Measurements from ENCODE around the gene ETV3.
A peak's percentile ranks its signal among the peaks of the same experiment; 100 is the strongest.

The ETV3 gene

GRCh38 chr1:157134442-157134841 lies 3.8 kb downstream of the ETV3 start:
- DNase-seq, result no peak
- Histone ChIP-seq H3K4me2 (ENCODE audit: low read length) (no peak overlapping the region), H4K5ac (ENCODE audit: low read length) (no peak overlapping the region), H3K18ac (ENCODE audit: low read length) (no peak overlapping the region), H2AK5ac (ENCODE audit: low read length) (no peak overlapping the region), H3K4me1 (ENCODE audit: control insufficient read depth, low read depth, low read length) (peaks cover 7% of the 10 kb centered on the region), H3K23ac (ENCODE audit: low read length) (no peak overlapping the region), H3K79me1 (ENCODE audit: low read length) (peaks cover 13% of the 10 kb centered on the region), H3K4ac (ENCODE audit: low read depth, low read length) (no peak overlapping the region), H3K79me2 (ENCODE audit: control insufficient read depth, insufficient read depth, low read length) (peaks cover 32% of the 10 kb centered on the region), H3K4me3 (ENCODE audit: low read length) (no peak overlapping the region), H3K56ac (ENCODE audit: low read length) (no peak overlapping the region), H4K8ac (ENCODE audit: low read depth, low read length) (no peak overlapping the region), H3K36me3 (ENCODE audit: control insufficient read depth, insufficient read depth, low read length) (peaks cover 10% of the 10 kb centered on the region), H2BK15ac (replicated peaks; ENCODE audit: low read depth) (no peak overlapping the region), H3K27me3 (ENCODE audit: insufficient read depth, low read length, poor library complexity) (no peaks in the 10 kb centered on the region), H2BK120ac (ENCODE audit: low read depth, low read length) (no peak overlapping the region), H2BK5ac (ENCODE audit: low read length) (no peak overlapping the region), H3K9ac (ENCODE audit: low read length) (no peak overlapping the region), H3K27ac (ENCODE audit: low read depth, low read length) (no peak overlapping the region)
- WGBS (ENCODE audit: extremely low coverage, insufficient coverage, low lambda C conversion rate), result 100% methylated on average over 1 of the region's 4 CpGs

- no peak overlapping the region for H2BK5ac ChIP-seq (ENCODE audit: low read length)
- H3K36me3 ChIP-seq (ENCODE audit: control insufficient read depth, insufficient read depth, low read length), result peaks cover 10% of the 10 kb centered on the region
- no peak overlapping the region for H4K8ac ChIP-seq (ENCODE audit: low read depth, low read length)
- H2AK5ac ChIP-seq (ENCODE audit: low read length), result no peak overlapping the region
- H3K4ac ChIP-seq (ENCODE audit: low read depth, low read length), result no peak overlapping the region
- no peak overlapping the region for H3K4me2 ChIP-seq (ENCODE audit: low read length)
- no CpG with 5 or more reads among the region's 2 CpGs for WGBS (ENCODE audit: extremely low coverage, insufficient coverage, low lambda C conversion rate)
- H4K5ac ChIP-seq (ENCODE audit: low read length), result no peak overlapping the region
- H3K4me1 ChIP-seq (ENCODE audit: control insufficient read depth, low read depth, low read length), result peaks cover 2% of the 10 kb centered on the region
- H3K27ac ChIP-seq (ENCODE audit: low read depth, low read length), result no peak overlapping the region
- no peak overlapping the region for H3K56ac ChIP-seq (ENCODE audit: low read length)
- no peak overlapping the region for H3K9ac ChIP-seq (ENCODE audit: low read length)
- H2BK120ac ChIP-seq (ENCODE audit: low read depth, low read length), result no peak overlapping the region
- no peaks in the 10 kb centered on the region for H3K27me3 ChIP-seq (ENCODE audit: insufficient read depth, low read length, poor library complexity)
- no peak overlapping the region for H2BK15ac ChIP-seq (replicated peaks; ENCODE audit: low read depth)
- DNase-seq, result no peak
- peaks cover 32% of the 10 kb centered on the region for H3K79me2 ChIP-seq (ENCODE audit: control insufficient read depth, insufficient read depth, low read length)
- H3K4me3 ChIP-seq (ENCODE audit: low read length), result no peak overlapping the region
- no peak overlapping the region for H3K23ac ChIP-seq (ENCODE audit: low read length)
- peaks cover 13% of the 10 kb centered on the region for H3K79me1 ChIP-seq (ENCODE audit: low read length)
- H3K18ac ChIP-seq (ENCODE audit: low read length), result no peak overlapping the region
These were observed 4.8 kb downstream of the ETV3 start for GRCh38 chr1:157133426-157133825.

GRCh38 chr1:157132616-157133167 lies 5.5 kb downstream of the ETV3 start:
- Histone ChIP-seq H3K4me1 (ENCODE audit: control insufficient read depth, low read depth, low read length) (peaks cover 2% of the 10 kb centered on the region), H3K56ac (ENCODE audit: low read length) (no peak overlapping the region), H3K4ac (ENCODE audit: low read depth, low read length) (no peak overlapping the region), H3K79me2 (ENCODE audit: control insufficient read depth, insufficient read depth, low read length) (peaks cover 32% of the 10 kb centered on the region), H3K27me3 (ENCODE audit: insufficient read depth, low read length, poor library complexity) (no peaks in the 10 kb centered on the region), H3K4me2 (ENCODE audit: low read length) (no peak overlapping the region), H3K36me3 (ENCODE audit: control insufficient read depth, insufficient read depth, low read length) (peaks cover 10% of the 10 kb centered on the region), H3K23ac (ENCODE audit: low read length) (no peak overlapping the region), H3K18ac (ENCODE audit: low read length) (no peak overlapping the region), H2BK15ac (replicated peaks; ENCODE audit: low read depth) (no peak overlapping the region), H2AK5ac (ENCODE audit: low read length) (no peak overlapping the region), H4K8ac (ENCODE audit: low read depth, low read length) (no peak overlapping the region), H3K4me3 (ENCODE audit: low read length) (no peak overlapping the region), H4K5ac (ENCODE audit: low read length) (no peak overlapping the region), H2BK5ac (ENCODE audit: low read length) (no peak overlapping the region), H3K27ac (ENCODE audit: low read depth, low read length) (no peak overlapping the region), H3K9ac (ENCODE audit: low read length) (no peak overlapping the region), H2BK120ac (ENCODE audit: low read depth, low read length) (no peak overlapping the region), H3K79me1 (ENCODE audit: low read length) (peaks cover 12% of the 10 kb centered on the region)
- peak; percentile 42 for DNase-seq
- WGBS (ENCODE audit: extremely low coverage, insufficient coverage, low lambda C conversion rate), result no CpG with 5 or more reads among the region's 2 CpGs

GRCh38 chr1:157132111-157132510 lies 6.1 kb downstream of the ETV3 start:
- no CpG with 5 or more reads among the region's 5 CpGs for WGBS (ENCODE audit: extremely low coverage, insufficient coverage, low lambda C conversion rate)
- peak overlapping the region; percentile 62 for H3K27ac ChIP-seq (ENCODE audit: low read depth, low read length)

GRCh38 chr1:157131281-157131680 lies 6.9 kb downstream of the ETV3 start:
- Histone ChIP-seq H4K5ac (ENCODE audit: low read length) (no peak overlapping the region), H3K9ac (ENCODE audit: low read length) (no peak overlapping the region), H3K4me3 (ENCODE audit: low read length) (no peak overlapping the region), H2BK15ac (replicated peaks; ENCODE audit: low read depth) (no peak overlapping the region), H3K23ac (ENCODE audit: low read length) (no peak overlapping the region), H3K4me1 (ENCODE audit: control insufficient read depth, low read depth, low read length) (no peaks in the 10 kb centered on the region), H3K36me3 (ENCODE audit: control insufficient read depth, insufficient read depth, low read length) (peaks cover 10% of the 10 kb centered on the region), H2BK120ac (ENCODE audit: low read depth, low read length) (no peak overlapping the region), H3K79me2 (ENCODE audit: control insufficient read depth, insufficient read depth, low read length) (peaks cover 18% of the 10 kb centered on the region), H3K4me2 (ENCODE audit: low read length) (no peak overlapping the region), H3K27ac (ENCODE audit: low read depth, low read length) (no peak overlapping the region), H3K79me1 (ENCODE audit: low read length) (peaks cover 12% of the 10 kb centered on the region), H4K8ac (ENCODE audit: low read depth, low read length) (no peak overlapping the region), H2BK5ac (ENCODE audit: low read length) (no peak overlapping the region), H3K18ac (ENCODE audit: low read length) (no peak overlapping the region), H3K27me3 (ENCODE audit: insufficient read depth, low read length, poor library complexity) (no peaks in the 10 kb centered on the region), H3K56ac (ENCODE audit: low read length) (no peak overlapping the region), H3K4ac (ENCODE audit: low read depth, low read length) (no peak overlapping the region), H2AK5ac (ENCODE audit: low read length) (no peak overlapping the region)
- WGBS (ENCODE audit: extremely low coverage, insufficient coverage, low lambda C conversion rate), result no CpG with 5 or more reads among the region's 4 CpGs
- DNase-seq, result peak; percentile 74

More at GRCh38 chr1:157132111-157132510, 6.1 kb downstream of the ETV3 start:
- Histone ChIP-seq H2BK5ac (ENCODE audit: low read length) (no peak overlapping the region), H3K4me3 (ENCODE audit: low read length) (no peak overlapping the region), H3K4me1 (ENCODE audit: control insufficient read depth, low read depth, low read length) (peaks cover 2% of the 10 kb centered on the region), H2BK15ac (replicated peaks; ENCODE audit: low read depth) (no peak overlapping the region), H3K9ac (ENCODE audit: low read length) (no peak overlapping the region), H3K18ac (ENCODE audit: low read length) (no peak overlapping the region), H3K27me3 (ENCODE audit: insufficient read depth, low read length, poor library complexity) (no peaks in the 10 kb centered on the region), H4K5ac (ENCODE audit: low read length) (no peak overlapping the region), H2BK120ac (ENCODE audit: low read depth, low read length) (no peak overlapping the region), H3K4ac (ENCODE audit: low read depth, low read length) (no peak overlapping the region), H2AK5ac (ENCODE audit: low read length) (no peak overlapping the region), H3K36me3 (ENCODE audit: control insufficient read depth, insufficient read depth, low read length) (peaks cover 10% of the 10 kb centered on the region), H3K4me2 (ENCODE audit: low read length) (no peak overlapping the region), H3K56ac (ENCODE audit: low read length) (no peak overlapping the region), H3K23ac (ENCODE audit: low read length) (no peak overlapping the region), H3K79me1 (ENCODE audit: low read length) (peaks cover 12% of the 10 kb centered on the region), H4K8ac (ENCODE audit: low read depth, low read length) (no peak overlapping the region), H3K79me2 (ENCODE audit: control insufficient read depth, insufficient read depth, low read length) (peaks cover 26% of the 10 kb centered on the region)
- DNase-seq, result no peak

- no CpG with 5 or more reads among the region's 7 CpGs for WGBS (ENCODE audit: extremely low coverage, insufficient coverage, low lambda C conversion rate)
These were observed 13.3 kb downstream of the ETV3 start for GRCh38 chr1:157124855-157125254.

More at GRCh38 chr1:157124855-157125254, 13.3 kb downstream of the ETV3 start:
- H3K4me3 ChIP-seq (ENCODE audit: low read length), result no peak overlapping the region
- no peak overlapping the region for H3K18ac ChIP-seq (ENCODE audit: low read length)
- H3K36me3 ChIP-seq (ENCODE audit: control insufficient read depth, insufficient read depth, low read length), result peaks cover 7% of the 10 kb centered on the region
- no peak overlapping the region for H2BK120ac ChIP-seq (ENCODE audit: low read depth, low read length)
- DNase-seq, result no peak
- H3K79me1 ChIP-seq (ENCODE audit: low read length), result peaks cover 7% of the 10 kb centered on the region
- H4K5ac ChIP-seq (ENCODE audit: low read length), result no peak overlapping the region
- peaks cover 2% of the 10 kb centered on the region for H3K79me2 ChIP-seq (ENCODE audit: control insufficient read depth, insufficient read depth, low read length)
- no peak overlapping the region for H3K9ac ChIP-seq (ENCODE audit: low read length)
- H3K56ac ChIP-seq (ENCODE audit: low read length), result no peak overlapping the region
- no peak overlapping the region for H2BK5ac ChIP-seq (ENCODE audit: low read length)
- H3K4me2 ChIP-seq (ENCODE audit: low read length), result no peak overlapping the region
- no peaks in the 10 kb centered on the region for H3K27me3 ChIP-seq (ENCODE audit: insufficient read depth, low read length, poor library complexity)
- no peak overlapping the region for H2AK5ac ChIP-seq (ENCODE audit: low read length)
- no peak overlapping the region for H2BK15ac ChIP-seq (replicated peaks; ENCODE audit: low read depth)
- H3K4ac ChIP-seq (ENCODE audit: low read depth, low read length), result no peak overlapping the region
- H3K4me1 ChIP-seq (ENCODE audit: control insufficient read depth, low read depth, low read length), result no peaks in the 10 kb centered on the region
- H3K23ac ChIP-seq (ENCODE audit: low read length), result no peak overlapping the region
- H3K27ac ChIP-seq (ENCODE audit: low read depth, low read length), result no peak overlapping the region
- no peak overlapping the region for H4K8ac ChIP-seq (ENCODE audit: low read depth, low read length)

All from mesendoderm (in vitro differentiated cells).